H1 (cell line): ENCODE results near the gene CYP27B1. TPM values are rescaled to one million over a fixed set of nuclear protein-coding genes. Genes with fewer than 3 reads are reported as not detected.

Experiments used
- CBX8 ChIP-seq: fragments of 300-800, 300-1000 bp; sonication (generic); IDR thresholded peaks from 2 replicates; pipeline ENCODE4 v1.7.1; 2016; ENCODE audit warnings: low read depth, low read length, borderline replicate concordance
- SAP30 ChIP-seq: fragments of 300-600 bp; sonication (generic); IDR thresholded peaks from 2 replicates; pipeline ENCODE4 v1.7.1; 2012; ENCODE audit warnings: low read length, moderate library complexity, mild to moderate bottlenecking, inconsistent platforms; ENCODE audit not compliant: insufficient read depth, insufficient replicate concordance
- SP1 ChIP-seq: IDR thresholded peaks from 2 replicates; pipeline ENCODE4 v1.6.1; 2011; ENCODE audit warnings: low read depth, low read length
- TBP ChIP-seq: IDR thresholded peaks from 2 replicates; pipeline ENCODE4 v1.6.1; 2011; ENCODE audit warnings: low read depth, low read length, improper control_type of control experiment
- polyA plus RNA-seq, 7 experiments: library from polyadenylated mRNA; depleted of rRNA in 3 of 7; stranded (reverse) in 5 of 7; unstranded in 2 of 7; fragments of >200 nt in 5 of 7; fragments of 200-250 nt in 2 of 7; gene quantifications; 1 replicate in 5 of 7; 2 replicates in 1 of 7; 4 replicates in 1 of 7; pipeline versions ENCODE4 v1.2.1 to v1.2.3, GENCODE V29; 2011 to 2013; ENCODE audit warnings: missing spikeins in 2 of 7, mixed read lengths in 2 of 7
- total RNA-seq: library from RNA; stranded (reverse); fragmentation: NEBNext Ultra II Directional; extraction: Animal tissue kit (Norgen Biotek cat#: 25700); gene quantifications from 2 replicates; pipeline ENCODE4 v1.2.1, GENCODE V29; 2021

Gene CYP27B1
- total and polyA plus RNA-seq, 2 of the 8 experiments (the other 6 are each of a cell fraction or from before 2014, with no cell fraction given), result 2.9 to 3.3 TPM

DNA sequence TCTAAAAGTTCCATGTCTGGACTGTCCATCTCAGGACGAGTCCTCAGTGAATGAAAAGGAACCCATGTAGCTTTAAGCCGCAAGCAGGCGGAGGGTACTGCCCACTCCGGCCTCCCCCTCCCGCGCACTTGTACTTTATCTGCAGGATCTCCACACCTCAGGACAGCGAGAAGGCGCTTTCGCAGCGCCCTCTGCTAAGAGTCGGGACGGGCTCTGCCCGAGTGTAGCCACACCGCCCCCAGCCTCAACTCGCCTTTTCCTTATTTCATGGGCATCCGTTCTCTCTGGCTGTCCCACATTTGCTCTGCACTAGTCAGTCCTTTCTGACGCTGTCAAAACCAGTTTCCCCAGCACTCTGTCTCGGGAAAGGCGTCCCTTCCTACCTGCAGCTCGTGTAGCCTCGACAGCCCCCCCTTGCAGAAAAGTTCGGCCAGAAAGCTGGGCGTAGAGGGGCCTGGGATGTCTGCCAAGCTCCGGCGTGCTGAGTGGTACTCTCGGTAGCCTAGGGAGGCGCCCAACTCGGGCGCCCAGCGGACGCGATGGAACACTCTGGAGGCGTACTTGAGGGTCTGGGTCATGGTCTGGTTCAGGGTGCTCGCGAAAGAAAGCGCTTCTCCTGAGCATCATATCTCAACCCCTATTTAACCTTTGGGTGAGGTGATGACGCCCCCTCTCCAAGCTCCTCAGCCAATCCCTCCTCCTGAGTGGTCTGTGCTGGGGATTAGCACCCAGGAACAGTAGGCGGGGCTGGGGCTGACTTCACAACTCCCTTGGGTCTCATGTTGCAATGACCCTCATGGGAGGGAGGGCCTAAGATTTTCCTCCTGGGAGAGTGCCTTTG, at the start of gene CYP27B1 (continued):
- TF ChIP-seq TBP (0 out of 2 replicates have a peak, but pooled peaks have one; percentile 17), CBX8 (no peak), SAP30 (peak; percentile 17), SP1 (peak; percentile 30; the same call in 1 of the 2 replicates)
- TF ChIP-seq, all 59 proteins: peak for 8
